GM12878 (cell line): Measurements from ENCODE around the gene RAPH1. TPM values are rescaled to one million over a fixed set of nuclear protein-coding genes. Genes with fewer than 3 reads are reported as not detected.

ENCODE experiments used
- ATAC-seq: fragments of 200-7000 bp; cut with Tn5 transposase; 3 replicates; pipeline ENCODE4 v1.9.1; 2020; ENCODE audit warnings: mild to moderate bottlenecking, moderate library complexity
- BruUV-seq: library from RNA; stranded (reverse); fragments of 400-500 nt; replicated peaks from 2 replicates; lab custom pipeline; 2021; lab: Mats Ljungman, UMichigan
- CTCF ChIA-PET: fragments of 300-600 bp; sonication (Branson Sonifier 250); formaldehyde crosslinking; extraction: SDS; loops from one replicate; lab custom pipeline; 2021; ENCODE audit warnings: inconsistent platforms; lab: Yijun Ruan, JAX
- POLR2A ChIA-PET: fragments of 350-600 bp; formaldehyde crosslinking; extraction: SDS; loops from one replicate; lab custom pipeline; 2021; ENCODE audit warnings: inconsistent platforms; lab: Charles Lee
- RAD21 ChIA-PET: fragments of 300-600 bp; sonication (Branson Sonifier 250); formaldehyde crosslinking; loops from one replicate; lab custom pipeline; 2023; ENCODE audit warnings: antibody characterized with exemption; ENCODE audit not compliant: unreplicated experiment; lab: Charles Lee
- SMC1A ChIA-PET: fragments of 300-600 bp; sonication (Branson Sonifier 250); formaldehyde crosslinking; loops from one replicate; lab custom pipeline; 2023; ENCODE audit not compliant: unreplicated experiment, uncharacterized antibody; lab: Charles Lee
- DNase-seq: peaks from one replicate; pipeline ENCODE4 v3.0.0-alpha.2; 2011; ENCODE audit warnings: low read depth, low spot score
- FAIRE-seq: peaks from 3 replicates; lab custom pipeline; 2011; peaks lifted over from hg19 to GRCh38; lab: Jason Lieb, UNC
- H2AFZ ChIP-seq: 2 replicates; pipeline ENCODE4 v1.6.0; 2011; ENCODE audit warnings: low read depth, low read length, control low read depth; ENCODE audit not compliant: control insufficient read depth
- H3K27ac ChIP-seq: 2 replicates; pipeline ENCODE4 v1.5.1; 2011; ENCODE audit warnings: control low read depth; ENCODE audit not compliant: control insufficient read depth, insufficient read depth
- H3K27me3 ChIP-seq, 2 experiments: replicated peaks in 1 of 2; 2 replicates each; pipeline versions ENCODE4 v1.6.0 to v1.6.1; 2011; ENCODE audit warnings: low read length in 1 of 2; ENCODE audit not compliant: control insufficient read depth in 2 of 2, insufficient read depth in 2 of 2
- H3K36me3 ChIP-seq, 2 experiments: 2 replicates each; pipeline ENCODE4 v1.5.1; 2011; ENCODE audit warnings: low read length in 1 of 2; ENCODE audit not compliant: control insufficient read depth in 2 of 2, insufficient read depth in 2 of 2
- H3K4me1 ChIP-seq: 2 replicates; pipeline ENCODE4 v1.6.1; 2011; ENCODE audit warnings: mild to moderate bottlenecking, low read length, moderate library complexity, mixed read lengths; ENCODE audit not compliant: control insufficient read depth, insufficient read depth
- H3K4me2 ChIP-seq: 2 replicates; pipeline ENCODE4 v1.6.0; 2011; ENCODE audit warnings: control low read depth; ENCODE audit not compliant: control insufficient read depth, insufficient read depth
- H3K4me3 ChIP-seq: fragments of 200-600 bp; sonication (generic); 2 replicates; pipeline ENCODE4 v1.5.1; 2016
- H3K79me2 ChIP-seq: 2 replicates; pipeline ENCODE4 v1.6.0; 2011; ENCODE audit warnings: low read length; ENCODE audit not compliant: control insufficient read depth, insufficient read depth
- H3K9ac ChIP-seq: 2 replicates; pipeline ENCODE4 v1.8.0; 2011; ENCODE audit warnings: low read length, control low read depth, mixed read lengths; ENCODE audit not compliant: control insufficient read depth, insufficient read depth
- H3K9me3 ChIP-seq: replicated peaks from 3 replicates; pipeline ENCODE4 v1.5.1; 2011; ENCODE audit warnings: mild to moderate bottlenecking, low read length; ENCODE audit not compliant: control insufficient read depth, insufficient read depth
- H4K20me1 ChIP-seq: 2 replicates; pipeline ENCODE4 v1.6.0; 2011; ENCODE audit not compliant: control insufficient read depth, insufficient read depth
- BCL11A ChIP-seq: IDR thresholded peaks from 2 replicates; pipeline ENCODE4 v1.6.1; 2011; ENCODE audit warnings: low read depth, low read length
- CEBPB ChIP-seq, 2 experiments: fragments of 150-350 bp in 1 of 2; IDR thresholded peaks; 2 replicates each; pipeline ENCODE4 v1.6.1; 2012 to 2014; ENCODE audit warnings: low read depth in 2 of 2, low read length in 2 of 2, borderline replicate concordance in 1 of 2, inconsistent platforms in 1 of 2
- CEBPZ ChIP-seq: fragments of 150-350 bp; IDR thresholded peaks from 2 replicates; pipeline ENCODE4 v1.6.1; 2016; ENCODE audit warnings: low read depth, low read length
- CHD1 ChIP-seq: IDR thresholded peaks from 2 replicates; pipeline ENCODE4 v1.6.1; 2012; ENCODE audit warnings: low read depth, low read length, improper control_type of control experiment
- CREM ChIP-seq: IDR thresholded peaks from 2 replicates; pipeline ENCODE4 v1.6.1; 2014; ENCODE audit warnings: antibody characterized with exemption, low read depth
- DPF2 ChIP-seq: fragments of 450-650 bp; IDR thresholded peaks from 2 replicates; pipeline ENCODE4 v1.6.1; 2017; ENCODE audit warnings: mild to moderate bottlenecking
- E2F4 ChIP-seq: IDR thresholded peaks from 2 replicates; pipeline ENCODE4 v1.6.1; 2012; ENCODE audit warnings: low read depth, low read length, improper control_type of control experiment
- FOXM1 ChIP-seq: IDR thresholded peaks from 2 replicates; pipeline ENCODE4 v1.6.1; 2012; ENCODE audit warnings: low read depth, mild to moderate bottlenecking, inconsistent platforms, low read length, moderate library complexity
- GATAD2B ChIP-seq: fragments of 450-650 bp; conservative IDR thresholded peaks from 2 replicates; pipeline ENCODE4 v1.6.1; 2017; ENCODE audit warnings: low read depth, mild to moderate bottlenecking, moderate library complexity
- IRF4 ChIP-seq: IDR thresholded peaks from 2 replicates; pipeline ENCODE4 v1.6.1; 2011; ENCODE audit warnings: low read depth, low read length
- NR2F1 ChIP-seq: fragments of 450-650 bp; conservative IDR thresholded peaks from 2 replicates; pipeline ENCODE4 v1.6.1; 2017; ENCODE audit warnings: mild to moderate bottlenecking
- PML ChIP-seq: IDR thresholded peaks from 2 replicates; pipeline ENCODE4 v1.6.1; 2012; ENCODE audit warnings: low read length, inconsistent platforms
- POLR2A ChIP-seq: IDR thresholded peaks from 2 replicates; pipeline ENCODE4 v1.6.1; 2011; ENCODE audit warnings: low read depth, mild to moderate bottlenecking, low read length
- RB1 ChIP-seq: fragments of 450-650 bp; formaldehyde crosslinking; IDR thresholded peaks from 2 replicates; pipeline ENCODE4 v1.6.1; 2017; ENCODE audit warnings: mild to moderate bottlenecking, borderline replicate concordance
- SREBF1 ChIP-seq: IDR thresholded peaks from 2 replicates; pipeline ENCODE4 v1.6.1; 2012; ENCODE audit warnings: mild to moderate bottlenecking, low read length
- WGBS: methylation state at CpG from one replicate; pipeline ENCODE4 v1.1.6; 2016; ENCODE audit warnings: low lambda C conversion rate; ENCODE audit not compliant: insufficient replicate concordance, insufficient coverage; ENCODE audit errors: missing lambda C conversion rate; 5-methylcytosine and 5-hydroxymethylcytosine counted together
- in situ Hi-C: fragments of 300-500 bp; cut with MboI; formaldehyde crosslinking; loops from 9 replicates; pipeline ENCODE4 v1.14.3; 2018; ENCODE audit warnings: mixed read lengths
- intact Hi-C: fragments of 100-400 bp; cut with micrococcal nuclease; formaldehyde crosslinking; loops from one replicate; pipeline ENCODE4 v1.14.2; 2022; ENCODE audit not compliant: unreplicated experiment
- polyA plus RNA-seq, 11 experiments: library from polyadenylated mRNA; depleted of rRNA in 4 of 11; unstranded in 6 of 11; stranded (reverse) in 5 of 11; fragments of >200 nt; fragmentation: Nextera tagmentation in 4 of 11; fragmentation: Illumina TruSeq in 1 of 11; extraction: Ambion mirVana in 4 of 11; extraction: Trizol in 1 of 11; gene quantifications; 1 replicate in 1 of 11; 2 replicates in 10 of 11; pipeline versions ENCODE4 v1.2.1 to v1.2.3, GENCODE V29; 2011 to 2016; ENCODE audit warnings: inconsistent platforms in 2 of 11, missing spikeins in 2 of 11, low read depth in 1 of 11
- total RNA-seq, 4 experiments: library from RNA; depleted of rRNA in 3 of 4; stranded (reverse); fragments of >200 nt in 3 of 4; fragmentation: Illumina TruSeq in 1 of 4; extraction: Trizol in 1 of 4; gene quantifications; 2 replicates each; pipeline versions ENCODE4 v1.2.1 to v1.2.3, GENCODE V29; 2013 to 2021
- TF ChIP-seq, protein P1 (sequence below): fragments of 450-650 bp; IDR thresholded peaks from 2 replicates; pipeline ENCODE4 v1.6.1; 2018; ENCODE audit warnings: borderline replicate concordance, mild to moderate bottlenecking; ENCODE audit not compliant: partially characterized antibody
- TF ChIP-seq, protein P2 (sequence below): fragments of 450-650 bp; formaldehyde crosslinking; IDR thresholded peaks from 2 replicates; pipeline ENCODE4 v1.4.0; 2022; ENCODE audit warnings: mild to moderate bottlenecking, moderate library complexity

Gene RAPH1
- total and polyA plus RNA-seq, 10 of the 15 experiments (the other 5 are each of a cell fraction or from before 2014, with no cell fraction given): 0.09 to 0.90 (median 0.21) TPM; not detected in 7

DNA sequence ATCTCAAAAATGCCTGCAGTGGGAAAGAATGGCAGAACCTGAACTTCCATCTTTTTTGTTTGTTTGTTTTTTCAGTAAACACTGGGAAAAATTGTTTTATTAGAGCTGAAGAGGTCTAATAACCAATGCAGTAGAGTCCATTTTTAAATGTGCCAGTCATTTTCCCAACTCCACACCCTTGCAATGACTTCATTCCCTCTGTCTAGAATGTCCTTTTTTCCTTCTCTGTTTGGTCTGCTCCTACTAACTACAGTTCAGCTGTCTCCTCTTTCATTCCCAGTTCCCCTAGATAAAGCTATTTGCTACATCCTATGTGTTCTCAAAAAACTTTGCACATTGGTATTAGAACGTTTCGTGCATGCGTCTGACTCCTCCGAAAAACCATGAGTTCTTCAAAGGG lies 9.3 kb upstream of the RAPH1 start:
- Histone ChIP-seq H3K79me2 (no peaks in the 10 kb centered on the region), H3K4me2 (no peak overlapping the region), H3K9me3 (no peaks in the 10 kb centered on the region), H3K27ac (no peak overlapping the region), H3K9ac (no peak overlapping the region), H3K36me3 (no peaks in the 10 kb centered on the region), H3K27me3 (no peaks in the 10 kb centered on the region; a peak in 2 of 4 replicates), H2AFZ (no peak overlapping the region), H3K4me1 (no peaks in the 10 kb centered on the region), H3K4me3 (no peak overlapping the region), H4K20me1 (no peaks in the 10 kb centered on the region)
- SMC1A ChIA-PET: no interaction called here
- intact Hi-C loops (no loop called here), in situ Hi-C loops (no loop called here)
- 72% methylated on average over 4 of the region's 4 CpGs for WGBS
- ATAC-seq (no peak), FAIRE-seq (no peak), DNase-seq (no peak)
- POLR2A ChIA-PET: no interaction called here
- BruUV-seq: no TSS peak
- RAD21 ChIA-PET: no interaction called here
- CTCF ChIA-PET: no interaction called here
- TF ChIP-seq CEBPZ (no peak), DPF2 (no peak), SREBF1 (no peak), CEBPB (IDR thresholded peaks at IDR 0.05; ENCODE audit: borderline replicate concordance in 1 of 2, low read depth in 2 of 2, low read length in 2 of 2) (no peak), IRF4 (no peak), CHD1 (no peak), FOXM1 (no peak), GATAD2B (no peak), PML (no peak), NR2F1 (no peak), CREM (no peak), RB1 (no peak), POLR2A (no peak), BCL11A (no peak), E2F4 (no peak)
- TF ChIP-seq, protein P1, sequence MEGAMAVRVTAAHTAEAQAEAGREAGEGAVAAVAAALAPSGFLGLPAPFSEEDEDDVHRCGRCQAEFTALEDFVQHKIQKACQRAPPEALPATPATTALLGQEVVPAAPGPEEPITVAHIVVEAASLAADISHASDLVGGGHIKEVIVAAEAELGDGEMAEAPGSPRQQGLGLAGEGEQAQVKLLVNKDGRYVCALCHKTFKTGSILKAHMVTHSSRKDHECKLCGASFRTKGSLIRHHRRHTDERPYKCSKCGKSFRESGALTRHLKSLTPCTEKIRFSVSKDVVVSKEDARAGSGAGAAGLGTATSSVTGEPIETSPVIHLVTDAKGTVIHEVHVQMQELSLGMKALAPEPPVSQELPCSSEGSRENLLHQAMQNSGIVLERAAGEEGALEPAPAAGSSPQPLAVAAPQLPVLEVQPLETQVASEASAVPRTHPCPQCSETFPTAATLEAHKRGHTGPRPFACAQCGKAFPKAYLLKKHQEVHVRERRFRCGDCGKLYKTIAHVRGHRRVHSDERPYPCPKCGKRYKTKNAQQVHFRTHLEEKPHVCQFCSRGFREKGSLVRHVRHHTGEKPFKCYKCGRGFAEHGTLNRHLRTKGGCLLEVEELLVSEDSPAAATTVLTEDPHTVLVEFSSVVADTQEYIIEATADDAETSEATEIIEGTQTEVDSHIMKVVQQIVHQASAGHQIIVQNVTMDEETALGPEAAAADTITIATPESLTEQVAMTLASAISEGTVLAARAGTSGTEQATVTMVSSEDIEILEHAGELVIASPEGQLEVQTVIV: no peak
- TF ChIP-seq, protein P2, sequence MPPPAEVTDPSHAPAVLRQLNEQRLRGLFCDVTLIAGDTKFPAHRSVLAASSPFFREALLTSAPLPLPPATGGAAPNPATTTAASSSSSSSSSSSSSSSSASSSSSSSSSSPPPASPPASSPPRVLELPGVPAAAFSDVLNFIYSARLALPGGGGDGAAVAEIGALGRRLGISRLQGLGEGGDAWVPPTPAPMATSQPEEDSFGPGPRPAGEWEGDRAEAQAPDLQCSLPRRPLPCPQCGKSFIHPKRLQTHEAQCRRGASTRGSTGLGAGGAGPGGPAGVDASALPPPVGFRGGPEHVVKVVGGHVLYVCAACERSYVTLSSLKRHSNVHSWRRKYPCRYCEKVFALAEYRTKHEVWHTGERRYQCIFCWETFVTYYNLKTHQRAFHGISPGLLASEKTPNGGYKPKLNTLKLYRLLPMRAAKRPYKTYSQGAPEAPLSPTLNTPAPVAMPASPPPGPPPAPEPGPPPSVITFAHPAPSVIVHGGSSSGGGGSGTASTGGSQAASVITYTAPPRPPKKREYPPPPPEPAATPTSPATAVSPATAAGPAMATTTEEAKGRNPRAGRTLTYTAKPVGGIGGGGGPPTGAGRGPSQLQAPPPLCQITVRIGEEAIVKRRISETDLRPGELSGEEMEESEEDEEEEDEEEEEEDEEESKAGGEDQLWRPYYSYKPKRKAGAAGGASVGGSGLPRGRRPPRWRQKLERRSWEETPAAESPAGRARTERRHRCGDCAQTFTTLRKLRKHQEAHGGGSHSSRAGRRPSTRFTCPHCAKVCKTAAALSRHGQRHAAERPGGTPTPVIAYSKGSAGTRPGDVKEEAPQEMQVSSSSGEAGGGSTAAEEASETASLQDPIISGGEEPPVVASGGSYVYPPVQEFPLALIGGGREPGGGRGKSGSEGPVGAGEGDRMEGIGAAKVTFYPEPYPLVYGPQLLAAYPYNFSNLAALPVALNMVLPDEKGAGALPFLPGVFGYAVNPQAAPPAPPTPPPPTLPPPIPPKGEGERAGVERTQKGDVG: no peak
